ENCODE measurements around the gene PCID2. TPM values are rescaled to one million over a fixed set of nuclear protein-coding genes. Genes with fewer than 3 reads are reported as not detected.

The PCID2 gene
- total and polyA plus RNA-seq, 8 donors, result 17.3 to 33.9 (median 21.0) TPM

GRCh38 chr13:113207460-113207859 is 1.0 kb downstream of the PCID2 start:
- Histone ChIP-seq H3K9me3 (no peaks in the 10 kb centered on the region), H3K4me3 (peak overlapping the region; percentile 79 to 98 (median 94)), H3K4me1 (peaks cover 15 to 32% (median 20%) of the 10 kb centered on the region in 3 donors), H3K27ac (peak overlapping the region in 1 of 4 donors; percentile 100), H3K36me3 (peaks cover 0 to 5% (median 0%) of the 10 kb centered on the region in 3 donors), H3K27me3 (no peaks in the 10 kb centered on the region)
- WGBS, 2 donors, result 24 to 30% methylated on average over 3 of the region's 3 CpGs
- ATAC-seq, result no peak
- intact Hi-C loops (cut with DNase I), result no loop called here
- DNase-seq, result no peak
- no peak for FAIRE-seq
- TF ChIP-seq CTCF (IDR thresholded peaks at IDR 0.05), result no peak

- FAIRE-seq (no peak), ATAC-seq (no peak), DNase-seq (no peak)
- H3K36me3 ChIP-seq, result no peaks in the 10 kb centered on the region
- TF ChIP-seq CTCF (IDR thresholded peaks at IDR 0.05), result no peak
- no peaks in the 10 kb centered on the region for H3K9me3 ChIP-seq
- intact Hi-C loops (cut with DNase I), result no loop called here
- 64 to 85% methylated on average over 5 of the region's 5 CpGs for WGBS, 2 donors
- H3K4me3 ChIP-seq, result no peak overlapping the region
- H3K27me3 ChIP-seq, result no peaks in the 10 kb centered on the region
- H3K4me1 ChIP-seq, result peaks cover 15 to 21% (median 16%) of the 10 kb centered on the region in 3 donors
- H3K27ac ChIP-seq, result no peak overlapping the region
These were observed 3.0 kb downstream of the PCID2 start for GRCh38 chr13:113205428-113205931.

GRCh38 chr13:113204378-113204734 is 4.1 kb downstream of the PCID2 start:
- no peak overlapping the region for H3K27ac ChIP-seq
- DNase-seq, result no peak

GRCh38 chr13:113203507-113204377 is 4.7 kb downstream of the PCID2 start:
- FAIRE-seq, result no peak
- peaks cover 0 to 3% (median 0%) of the 10 kb centered on the region in 3 donors for H3K36me3 ChIP-seq
- peaks cover 10 to 21% (median 15%) of the 10 kb centered on the region in 3 donors for H3K4me1 ChIP-seq
- no peak overlapping the region for H3K27ac ChIP-seq
- no peaks in the 10 kb centered on the region for H3K27me3 ChIP-seq
- no peak for ATAC-seq
- DNase-seq, result peak in 1 of 6 donors; percentile 58
- no peak overlapping the region for H3K4me3 ChIP-seq
- no peaks in the 10 kb centered on the region for H3K9me3 ChIP-seq
- 93 to 94% methylated on average over 12 of the region's 12 CpGs for WGBS, 2 donors
- intact Hi-C loops (cut with DNase I), result no loop called here
- TF ChIP-seq CTCF (IDR thresholded peaks at IDR 0.05), result no peak

More at GRCh38 chr13:113204378-113204734, 4.1 kb downstream of the PCID2 start:
- FAIRE-seq (no peak), ATAC-seq (no peak)
- no peaks in the 10 kb centered on the region for H3K36me3 ChIP-seq
- no peaks in the 10 kb centered on the region for H3K27me3 ChIP-seq
- 83 to 89% methylated on average over 5 of the region's 5 CpGs for WGBS, 2 donors
- peaks cover 10 to 21% (median 15%) of the 10 kb centered on the region in 3 donors for H3K4me1 ChIP-seq
- TF ChIP-seq CTCF (IDR thresholded peaks at IDR 0.05), result no peak
- no peaks in the 10 kb centered on the region for H3K9me3 ChIP-seq
- intact Hi-C loops (cut with DNase I), result no loop called here
- no peak overlapping the region for H3K4me3 ChIP-seq

- no peak for ATAC-seq
- TF ChIP-seq CTCF (IDR thresholded peaks at IDR 0.05), result no peak
- Histone ChIP-seq H3K9me3 (no peaks in the 10 kb centered on the region), H3K4me3 (no peak overlapping the region), H3K4me1 (peaks cover 10 to 21% (median 15%) of the 10 kb centered on the region in 3 donors), H3K27ac (no peak overlapping the region), H3K36me3 (peaks cover 0 to 12% (median 0%) of the 10 kb centered on the region in 3 donors), H3K27me3 (no peaks in the 10 kb centered on the region)
- DNase-seq, result no peak
- intact Hi-C loops (cut with DNase I), result no loop called here
- no peak for FAIRE-seq
- WGBS, 2 donors, result 88 to 98% methylated on average over 4 of the region's 4 CpGs
These were observed 5.6 kb downstream of the PCID2 start for GRCh38 chr13:113202912-113203311.

All from pancreas (tissue), 10 donors.